Effector CD8-positive, alpha-beta T cell (primary cell): ENCODE results near the gene PBX3.

Experiments
- DNase-seq: peaks from one replicate; lab custom pipeline; 2025; lab: John Stamatoyannopoulos, UW

PBX3 gene

GRCh38 chr9:125974705-125975104 is 227.5 kb downstream of the PBX3 start:
- DNase-seq, result no peak

- no peak for DNase-seq
Observed at GRCh38 chr9:125977223-125977622, 230.1 kb downstream of the PBX3 start.

DNA sequence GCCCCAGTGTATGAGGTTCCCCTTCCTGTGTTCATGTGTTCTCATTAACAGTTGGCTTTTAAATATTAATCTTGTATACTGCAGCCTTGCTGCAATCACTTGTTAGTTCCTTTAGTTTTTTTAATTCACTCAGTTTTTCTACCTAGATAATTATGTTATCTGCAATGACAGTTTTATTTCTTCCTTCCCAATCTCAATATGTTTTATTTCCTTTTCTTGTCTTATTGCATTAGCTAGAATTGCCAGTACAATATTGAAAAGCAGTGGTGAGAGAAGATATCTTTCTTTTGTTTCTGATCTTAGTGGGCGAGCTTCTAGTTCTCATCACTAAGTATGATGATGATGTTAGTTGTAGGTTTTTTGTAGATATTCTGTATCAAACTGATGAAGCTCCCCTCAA is 232.2 kb downstream of the PBX3 start:
- no peak for DNase-seq

GRCh38 chr9:125982798-125983406 is 235.7 kb downstream of the PBX3 start:
- DNase-seq, result no peak

GRCh38 chr9:125983681-125984080 is 236.5 kb downstream of the PBX3 start:
- DNase-seq, result no peak

GRCh38 chr9:125984461-125984860 is 237.3 kb downstream of the PBX3 start:
- DNase-seq, result no peak

DNA sequence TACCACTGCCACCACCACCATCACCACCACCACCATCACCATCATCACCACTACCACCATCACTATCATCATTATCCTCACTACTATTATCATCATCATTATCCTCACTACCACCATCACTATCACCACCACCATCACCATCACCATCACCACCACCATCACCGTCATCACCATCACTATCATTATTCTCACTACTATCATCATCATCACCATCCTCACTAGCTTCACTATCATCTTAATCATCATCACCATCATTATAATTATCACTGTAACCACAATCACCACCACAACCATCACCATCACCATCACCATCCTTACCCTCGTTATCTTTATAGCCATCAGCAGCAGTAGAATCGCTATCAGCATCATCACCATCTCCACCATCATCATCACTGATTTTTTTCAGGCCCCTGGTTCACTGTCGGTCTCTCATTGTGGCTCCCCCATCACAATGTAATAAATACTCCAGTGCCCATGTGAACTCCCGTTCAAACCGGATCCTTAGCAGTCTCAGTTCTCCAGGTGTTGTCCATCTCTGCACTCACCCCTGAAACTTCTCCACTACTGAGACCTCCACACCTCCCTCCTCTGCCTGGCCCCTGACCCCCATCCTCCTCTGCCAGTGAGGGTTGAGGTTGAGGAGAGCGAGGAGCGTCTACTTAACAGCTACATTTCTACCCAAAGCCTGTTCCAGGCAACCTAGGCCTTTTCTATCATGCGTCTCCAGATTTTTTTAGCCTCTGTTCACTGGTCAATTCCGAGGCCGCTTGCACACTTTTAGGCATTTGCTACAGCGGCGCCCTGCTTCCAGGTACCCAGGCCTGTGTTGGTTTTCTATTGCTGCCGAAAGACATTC is 238.2 kb downstream of the PBX3 start:
- no peak for DNase-seq

GRCh38 chr9:125985998-125986655 is 239.0 kb downstream of the PBX3 start:
- no peak for DNase-seq

DNA sequence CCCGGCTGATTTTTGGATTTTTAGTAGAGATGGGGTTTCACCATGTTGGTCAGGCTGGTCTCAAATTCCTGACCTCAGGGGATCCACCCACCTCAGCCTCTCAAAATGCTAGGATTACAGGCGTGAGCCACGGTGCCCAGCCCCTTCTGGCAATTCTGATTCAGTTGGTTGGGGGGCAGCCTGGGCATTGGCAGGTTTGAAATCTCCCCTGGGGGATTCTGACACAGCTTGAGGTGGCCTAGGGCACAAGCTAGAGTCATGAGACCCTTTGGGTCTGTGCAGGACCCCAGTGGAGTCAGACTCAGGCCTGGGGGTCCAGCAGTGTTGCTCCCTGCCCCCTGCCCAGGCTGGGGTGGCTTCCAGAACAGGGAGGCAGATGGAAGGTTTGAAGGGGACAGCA is 239.8 kb downstream of the PBX3 start:
- no peak for DNase-seq

DNA sequence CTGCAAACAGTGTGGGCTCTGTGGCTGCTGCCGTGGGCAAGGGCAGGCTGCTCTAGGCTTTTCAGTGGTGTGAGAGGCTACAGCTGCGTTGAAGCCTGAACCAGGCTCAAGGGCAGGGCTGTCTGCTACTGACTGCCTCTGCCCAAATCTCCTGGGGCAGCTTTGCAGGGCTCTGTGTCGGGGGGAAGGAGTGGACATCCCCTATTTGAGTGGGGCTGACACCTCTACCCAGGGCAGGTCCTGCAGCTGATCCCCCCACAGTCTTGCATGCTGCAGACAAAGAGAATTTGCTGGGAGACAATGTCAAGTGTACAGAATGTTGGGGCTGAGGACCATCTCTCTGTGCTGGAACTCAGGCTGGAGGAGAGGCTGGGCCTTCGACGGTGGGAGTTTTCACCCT is 240.2 kb downstream of the PBX3 start:
- no peak for DNase-seq

GRCh38 chr9:125988479-125989050 is 241.4 kb downstream of the PBX3 start:
- no peak for DNase-seq

GRCh38 chr9:125989090-125989501 is 241.9 kb downstream of the PBX3 start:
- DNase-seq, result no peak

DNA sequence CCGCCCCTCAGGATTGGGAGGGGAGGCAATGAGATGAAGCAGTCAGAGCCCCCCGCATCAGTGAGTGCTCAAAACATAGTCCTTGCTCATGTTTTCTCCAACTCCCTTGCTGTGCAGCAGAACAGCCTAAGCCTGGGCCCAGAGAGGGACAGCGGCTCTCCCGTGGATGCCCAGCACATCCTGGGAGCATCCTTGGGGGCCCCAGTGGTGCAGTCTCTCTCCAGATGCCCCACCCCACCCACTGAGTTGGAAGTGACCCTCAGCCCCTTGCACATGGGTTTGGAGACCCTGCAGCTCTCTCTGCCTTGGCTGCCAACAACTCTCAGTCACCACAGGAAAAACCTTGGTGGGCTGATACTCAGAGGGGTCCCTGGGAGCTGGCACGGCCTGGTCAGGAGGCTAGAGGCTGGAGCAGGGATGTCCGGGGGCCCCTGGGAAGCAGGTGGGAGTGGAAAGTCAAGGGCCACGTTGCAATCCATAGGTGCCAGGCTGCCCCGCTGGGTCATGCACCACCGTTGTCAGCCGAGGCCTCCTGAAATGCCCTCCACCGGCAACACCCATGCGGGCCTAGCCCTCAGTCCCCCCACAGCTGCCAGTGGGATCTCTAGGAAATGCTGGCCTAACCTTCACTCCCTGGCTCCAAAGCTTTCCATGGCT is 242.5 kb downstream of the PBX3 start:
- no peak for DNase-seq

GRCh38 chr9:125990186-125990792 is 243.1 kb downstream of the PBX3 start:
- no peak for DNase-seq

DNA sequence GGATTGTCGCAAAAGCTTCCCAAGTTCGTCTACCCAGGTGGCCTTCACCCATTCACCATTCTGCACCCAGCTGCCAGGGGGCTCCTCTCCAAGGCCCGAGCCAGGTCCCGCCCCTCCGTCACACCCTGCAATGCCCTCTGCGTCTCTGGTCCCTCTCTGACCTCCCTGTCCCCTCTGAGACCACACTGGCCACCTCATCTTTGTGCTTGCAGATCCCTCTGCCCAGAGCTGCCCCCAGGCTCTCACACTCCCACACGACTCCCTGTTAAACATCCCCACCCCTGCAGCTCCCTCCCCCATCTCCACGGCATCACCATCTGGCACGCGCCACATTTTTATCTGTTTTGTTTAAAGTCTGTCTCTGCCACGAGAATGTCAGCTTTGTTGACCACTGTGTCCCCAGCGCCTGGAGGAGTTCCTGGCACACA is 243.6 kb downstream of the PBX3 start:
- no peak for DNase-seq

DNA sequence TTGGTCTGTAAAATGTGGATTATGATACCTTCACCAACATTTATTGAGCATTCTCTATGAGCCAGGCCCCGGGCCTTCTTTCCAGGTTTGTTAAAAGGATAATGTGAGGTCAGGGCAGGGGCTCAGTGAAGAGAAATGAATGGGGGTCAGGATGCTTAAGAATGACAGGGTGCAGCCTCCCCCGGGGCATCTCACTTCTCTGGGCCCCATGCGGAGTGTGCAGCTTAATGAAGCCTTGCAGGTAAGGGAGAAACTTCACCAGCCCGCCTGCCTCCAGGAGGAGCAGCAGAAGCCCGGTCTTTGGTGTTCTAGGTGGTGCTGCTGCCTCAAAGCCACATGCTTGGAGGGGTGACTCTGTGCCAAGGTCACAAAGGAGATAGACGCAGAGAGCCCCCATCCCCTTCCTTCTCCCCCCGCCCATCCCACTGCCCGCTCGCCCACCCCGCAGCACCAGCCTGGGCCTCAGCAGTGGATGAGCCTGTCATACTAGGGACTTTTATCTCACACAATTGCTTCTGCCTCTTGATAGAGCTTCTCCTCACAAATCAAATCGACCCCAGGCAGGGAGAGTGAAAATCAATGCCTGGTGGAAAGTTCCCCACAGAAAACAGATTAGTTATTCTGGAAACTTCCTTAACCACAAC is 244.8 kb downstream of the PBX3 start:
- DNase-seq, result no peak

DNA sequence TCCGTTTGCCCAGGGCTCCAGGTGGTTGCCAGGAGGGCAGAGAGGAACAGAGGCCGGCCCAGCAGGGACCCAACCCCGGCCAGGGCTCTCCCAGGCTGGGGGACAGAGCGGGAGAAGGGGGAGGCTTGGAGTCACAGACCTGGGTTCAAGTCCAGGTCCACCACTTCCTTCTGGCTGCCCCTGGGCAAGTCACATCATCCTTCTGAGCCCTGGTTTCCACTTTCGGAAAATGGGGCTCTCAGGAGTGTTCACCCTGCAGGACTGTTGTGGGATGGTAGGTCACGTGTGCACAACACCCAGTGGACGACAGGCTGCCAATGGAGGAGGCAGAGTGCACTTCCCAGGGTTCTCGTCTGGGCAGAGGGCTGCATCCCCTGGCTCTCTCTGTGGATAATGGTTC is 245.4 kb downstream of the PBX3 start:
- no peak for DNase-seq

DNA sequence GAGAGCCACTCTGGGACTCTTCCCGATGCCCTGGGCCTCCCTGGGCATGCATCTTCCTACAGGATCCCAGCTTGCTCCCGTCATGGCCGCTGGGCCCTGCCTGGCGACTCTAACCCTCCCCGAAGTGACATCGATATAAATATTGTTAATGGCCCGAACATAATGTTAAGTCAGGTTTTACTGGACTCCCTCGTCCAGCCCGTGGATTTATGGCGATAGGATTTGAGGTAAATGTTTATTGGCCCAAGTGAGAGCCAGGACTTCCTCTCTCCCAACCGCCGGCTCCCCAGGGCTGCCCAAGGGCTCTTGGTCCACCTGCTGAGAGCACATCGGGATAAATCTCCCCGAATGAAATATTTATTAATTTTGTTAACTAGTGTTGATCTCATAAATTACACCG is 246.3 kb downstream of the PBX3 start:
- DNase-seq, result no peak

DNA sequence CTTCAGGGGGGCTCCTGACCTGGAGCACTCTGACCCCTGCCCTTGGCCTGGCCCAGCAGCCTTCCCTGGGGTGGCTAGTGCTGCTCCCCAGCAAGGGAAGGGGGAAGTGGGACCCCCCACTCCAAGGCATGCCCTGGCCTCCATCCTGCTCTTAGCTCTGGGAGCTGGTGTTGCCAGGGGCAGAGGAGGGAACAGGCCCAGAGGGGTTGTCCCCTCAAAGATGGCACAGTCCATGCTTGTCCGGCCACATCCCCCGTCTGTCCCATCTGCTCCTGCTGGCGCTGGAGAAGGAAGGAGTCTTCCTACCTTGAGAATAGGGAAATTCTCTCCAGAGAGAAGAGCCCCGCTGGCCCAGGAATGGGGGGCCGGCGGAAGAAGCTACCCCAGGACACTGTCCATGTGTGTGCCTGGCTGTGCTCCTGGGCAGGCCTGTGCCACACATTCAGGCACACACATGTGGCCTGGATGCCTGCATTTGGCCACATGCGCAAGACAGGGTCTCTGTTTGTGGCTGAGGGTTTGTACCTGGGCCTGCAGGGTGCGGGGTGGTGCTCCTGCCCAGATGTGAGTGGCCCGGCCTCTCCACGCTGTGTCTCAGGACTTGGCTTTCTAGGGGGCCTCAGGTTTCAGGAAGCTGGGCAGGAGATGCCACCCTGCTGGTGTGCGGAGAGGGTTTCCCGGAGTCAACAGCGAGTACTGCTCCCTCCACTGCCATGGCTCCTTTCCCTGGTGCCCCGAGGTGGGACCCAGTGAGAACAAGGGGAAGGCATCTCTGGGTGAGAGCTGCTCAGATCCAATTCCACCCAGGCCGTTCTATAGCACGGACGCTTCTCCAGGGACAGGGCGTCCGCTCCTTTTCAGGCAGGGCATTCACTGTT is 247.1 kb downstream of the PBX3 start:
- no peak for DNase-seq

GRCh38 chr9:125995006-125995405 is 247.8 kb downstream of the PBX3 start:
- no peak for DNase-seq
